T follicular helper cell (primary cell): ENCODE results near the gene ZNF316.

Experiments
- DNase-seq: peaks from one replicate; pipeline ENCODE4 v3.0.0-alpha.2; 2020; ENCODE audit warnings: low read depth

Gene ZNF316

DNA sequence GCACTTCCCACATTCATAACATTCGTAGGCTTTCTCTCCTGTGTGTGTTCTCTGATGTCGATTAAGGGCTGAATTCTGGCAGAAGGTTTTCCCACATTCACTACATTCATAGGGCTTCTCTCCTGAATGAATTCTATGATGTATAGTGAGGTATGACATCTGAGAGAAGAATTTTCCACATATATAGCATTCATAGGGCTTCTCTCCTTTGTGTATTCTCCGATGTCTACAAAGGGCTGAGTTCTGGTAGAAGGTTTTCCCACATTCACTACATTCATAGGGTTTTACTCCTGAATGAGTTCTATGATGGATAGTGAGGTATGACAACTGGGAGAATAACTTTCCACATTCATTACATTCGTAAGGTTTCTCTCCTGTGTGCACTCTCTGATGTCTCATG lies 54.0 kb downstream of the ZNF316 start:
- no peak for DNase-seq

DNA sequence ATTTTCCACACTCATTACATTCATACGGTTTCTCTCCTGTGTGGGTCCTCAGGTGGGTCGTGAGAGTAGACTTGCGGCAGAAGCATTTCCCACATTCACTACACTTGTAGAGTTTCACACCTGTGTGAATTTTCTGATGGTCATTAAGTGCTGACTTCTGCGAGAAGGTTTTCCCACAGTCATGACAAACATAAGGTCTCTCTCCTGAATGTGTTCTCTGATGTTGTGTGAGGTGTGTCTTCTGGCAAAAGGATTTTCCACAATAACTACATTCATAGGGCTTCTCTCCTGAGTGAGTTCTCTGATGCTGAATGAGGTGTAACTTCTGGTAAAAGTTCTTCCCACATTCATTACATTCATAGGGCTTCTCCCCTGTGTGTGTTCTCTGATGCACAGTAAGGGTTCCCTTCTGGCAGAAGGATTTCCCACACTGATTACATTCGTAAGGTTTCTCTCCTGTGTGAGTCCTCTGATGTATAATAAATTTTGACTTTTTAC lies 54.5 kb downstream of the ZNF316 start:
- no peak for DNase-seq

DNA sequence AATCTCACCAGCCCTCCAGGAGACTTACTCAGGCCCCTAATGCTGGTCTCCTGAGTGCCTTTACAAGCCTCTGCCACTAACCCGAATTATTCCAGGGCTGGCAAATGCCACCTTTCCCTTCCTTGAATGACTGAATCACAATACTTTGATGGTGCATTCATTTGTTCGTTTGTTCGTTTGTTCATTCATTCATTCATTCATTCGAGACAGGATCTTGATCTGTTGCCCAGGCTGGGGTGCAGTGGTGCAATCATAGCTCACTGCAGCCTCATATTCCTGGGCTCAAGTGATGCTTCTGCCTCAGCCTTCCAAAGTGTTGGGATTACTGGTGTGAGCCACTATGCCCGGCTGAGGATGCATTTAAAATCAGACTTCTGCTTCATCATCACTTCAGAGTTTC lies 63.7 kb downstream of the ZNF316 start:
- DNase-seq, result no peak

DNA sequence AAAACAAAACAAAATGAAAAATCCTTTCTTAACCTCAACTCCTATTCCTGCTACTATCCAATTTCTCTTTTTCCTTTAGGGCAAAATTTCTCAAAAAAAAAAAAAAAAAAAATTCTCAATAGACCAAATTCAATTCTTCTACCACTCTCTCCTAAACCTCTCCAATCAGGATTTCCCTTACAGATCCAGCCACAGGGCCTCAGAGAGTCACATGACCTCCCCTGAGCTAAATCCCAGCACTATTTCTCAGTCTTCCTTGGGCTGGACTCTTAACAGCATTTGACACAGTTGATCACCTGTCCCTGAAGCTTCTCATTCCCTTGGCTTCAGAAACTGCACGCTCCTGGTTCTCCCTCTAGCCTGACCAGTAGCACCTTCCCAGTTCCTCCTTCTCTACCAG lies 64.7 kb downstream of the ZNF316 start:
- DNase-seq, result no peak
